ENCODE data around the gene INPPL1. TPM values are rescaled to one million over a fixed set of nuclear protein-coding genes. Genes with fewer than 3 reads are reported as not detected.

INPPL1 gene
- total and polyA plus RNA-seq, 2 of the 13 experiments (the other 11 are each of a cell fraction or from before 2014, with no cell fraction given), result 29.1 to 66.9 TPM

DNA sequence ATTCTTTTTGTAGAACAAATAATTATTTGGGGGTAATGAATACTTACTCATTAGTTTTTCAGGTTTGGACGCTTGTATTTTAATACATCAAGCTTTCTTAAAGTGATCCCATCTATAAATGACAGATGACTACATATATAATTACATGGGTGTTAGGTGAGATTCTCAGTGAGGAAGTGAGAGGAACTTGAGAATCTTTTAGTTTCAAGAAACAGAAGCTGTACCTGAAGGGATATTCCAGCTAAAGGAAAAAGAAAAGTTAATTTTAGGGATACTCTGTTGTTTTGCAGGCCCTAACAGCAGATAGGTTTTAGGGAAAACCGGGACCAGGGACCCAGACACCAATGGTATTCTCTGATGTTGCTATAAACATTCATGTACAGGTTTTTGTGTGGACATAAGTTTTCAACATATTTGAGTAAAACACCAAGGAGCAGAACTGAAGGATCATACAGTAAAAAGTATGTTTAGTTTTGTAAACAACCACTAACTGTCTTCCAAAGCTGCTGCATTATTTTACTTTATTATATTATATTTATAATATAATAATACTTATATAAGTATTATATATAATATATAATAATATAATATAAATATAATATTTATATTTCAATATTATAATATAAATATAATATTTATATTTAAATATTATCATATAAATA lies 43.5 kb downstream of the INPPL1 start (continued):
- TF ChIP-seq, protein P1, sequence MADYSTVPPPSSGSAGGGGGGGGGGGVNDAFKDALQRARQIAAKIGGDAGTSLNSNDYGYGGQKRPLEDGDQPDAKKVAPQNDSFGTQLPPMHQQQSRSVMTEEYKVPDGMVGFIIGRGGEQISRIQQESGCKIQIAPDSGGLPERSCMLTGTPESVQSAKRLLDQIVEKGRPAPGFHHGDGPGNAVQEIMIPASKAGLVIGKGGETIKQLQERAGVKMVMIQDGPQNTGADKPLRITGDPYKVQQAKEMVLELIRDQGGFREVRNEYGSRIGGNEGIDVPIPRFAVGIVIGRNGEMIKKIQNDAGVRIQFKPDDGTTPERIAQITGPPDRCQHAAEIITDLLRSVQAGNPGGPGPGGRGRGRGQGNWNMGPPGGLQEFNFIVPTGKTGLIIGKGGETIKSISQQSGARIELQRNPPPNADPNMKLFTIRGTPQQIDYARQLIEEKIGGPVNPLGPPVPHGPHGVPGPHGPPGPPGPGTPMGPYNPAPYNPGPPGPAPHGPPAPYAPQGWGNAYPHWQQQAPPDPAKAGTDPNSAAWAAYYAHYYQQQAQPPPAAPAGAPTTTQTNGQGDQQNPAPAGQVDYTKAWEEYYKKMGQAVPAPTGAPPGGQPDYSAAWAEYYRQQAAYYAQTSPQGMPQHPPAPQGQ (CRISPR knock-in tag; IDR thresholded peaks at IDR 0.05; ENCODE audit: borderline replicate concordance), result no peak
- TF ChIP-seq, protein P2, sequence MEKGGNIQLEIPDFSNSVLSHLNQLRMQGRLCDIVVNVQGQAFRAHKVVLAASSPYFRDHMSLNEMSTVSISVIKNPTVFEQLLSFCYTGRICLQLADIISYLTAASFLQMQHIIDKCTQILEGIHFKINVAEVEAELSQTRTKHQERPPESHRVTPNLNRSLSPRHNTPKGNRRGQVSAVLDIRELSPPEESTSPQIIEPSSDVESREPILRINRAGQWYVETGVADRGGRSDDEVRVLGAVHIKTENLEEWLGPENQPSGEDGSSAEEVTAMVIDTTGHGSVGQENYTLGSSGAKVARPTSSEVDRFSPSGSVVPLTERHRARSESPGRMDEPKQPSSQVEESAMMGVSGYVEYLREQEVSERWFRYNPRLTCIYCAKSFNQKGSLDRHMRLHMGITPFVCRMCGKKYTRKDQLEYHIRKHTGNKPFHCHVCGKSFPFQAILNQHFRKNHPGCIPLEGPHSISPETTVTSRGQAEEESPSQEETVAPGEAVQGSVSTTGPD (CRISPR knock-in tag; IDR thresholded peaks at IDR 0.05), result no peak
- TF ChIP-seq, protein P3, sequence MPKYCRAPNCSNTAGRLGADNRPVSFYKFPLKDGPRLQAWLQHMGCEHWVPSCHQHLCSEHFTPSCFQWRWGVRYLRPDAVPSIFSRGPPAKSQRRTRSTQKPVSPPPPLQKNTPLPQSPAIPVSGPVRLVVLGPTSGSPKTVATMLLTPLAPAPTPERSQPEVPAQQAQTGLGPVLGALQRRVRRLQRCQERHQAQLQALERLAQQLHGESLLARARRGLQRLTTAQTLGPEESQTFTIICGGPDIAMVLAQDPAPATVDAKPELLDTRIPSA (CRISPR knock-in tag; IDR thresholded peaks at IDR 0.05; ENCODE audit: borderline replicate concordance), result no peak
- TF ChIP-seq NFKBIZ (CRISPR knock-in tag; IDR thresholded peaks at IDR 0.05) (no peak), SRY (CRISPR knock-in tag; IDR thresholded peaks at IDR 0.05) (no peak), ATF1 (CRISPR knock-in tag; IDR thresholded peaks at IDR 0.05) (no peak), HOXA5 (CRISPR knock-in tag; IDR thresholded peaks at IDR 0.05) (no peak), POLR2AphosphoS2 (IDR thresholded peaks at IDR 0.05; ENCODE audit: low read depth, low read length) (no peak), ZNF839 (CRISPR knock-in tag; IDR thresholded peaks at IDR 0.05; ENCODE audit: borderline replicate concordance) (no peak)
- TF ChIP-seq, protein P4, sequence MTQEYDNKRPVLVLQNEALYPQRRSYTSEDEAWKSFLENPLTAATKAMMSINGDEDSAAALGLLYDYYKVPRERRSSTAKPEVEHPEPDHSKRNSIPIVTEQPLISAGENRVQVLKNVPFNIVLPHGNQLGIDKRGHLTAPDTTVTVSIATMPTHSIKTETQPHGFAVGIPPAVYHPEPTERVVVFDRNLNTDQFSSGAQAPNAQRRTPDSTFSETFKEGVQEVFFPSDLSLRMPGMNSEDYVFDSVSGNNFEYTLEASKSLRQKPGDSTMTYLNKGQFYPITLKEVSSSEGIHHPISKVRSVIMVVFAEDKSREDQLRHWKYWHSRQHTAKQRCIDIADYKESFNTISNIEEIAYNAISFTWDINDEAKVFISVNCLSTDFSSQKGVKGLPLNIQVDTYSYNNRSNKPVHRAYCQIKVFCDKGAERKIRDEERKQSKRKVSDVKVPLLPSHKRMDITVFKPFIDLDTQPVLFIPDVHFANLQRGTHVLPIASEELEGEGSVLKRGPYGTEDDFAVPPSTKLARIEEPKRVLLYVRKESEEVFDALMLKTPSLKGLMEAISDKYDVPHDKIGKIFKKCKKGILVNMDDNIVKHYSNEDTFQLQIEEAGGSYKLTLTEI (CRISPR knock-in tag; conservative IDR thresholded peaks at IDR 0.05), result no peak
